ENCODE measurements around the gene VAV2. TPM values are rescaled to one million over a fixed set of nuclear protein-coding genes. Genes with fewer than 3 reads are reported as not detected.

Gene VAV2
- total RNA-seq, 4 donors from 2014 or later: 10.3 to 20.1 (median 13.1) TPM

- H3K4me3 ChIP-seq: no peak overlapping the region
- H3K36me3 ChIP-seq: peaks cover 0 to 51% (median 0%) of the 10 kb centered on the region in 3 donors
- no peak for DNase-seq (ENCODE audit: low spot score in 2 of 2)
- H3K9me3 ChIP-seq: no peaks in the 10 kb centered on the region
- no peaks in the 10 kb centered on the region for H3K27me3 ChIP-seq
- H3K4me1 ChIP-seq: peaks cover 0 to 5% (median 0%) of the 10 kb centered on the region in 4 donors
- 88 to 89% methylated on average over 13 to 17 of the region's 17 CpGs for WGBS, 2 donors
- TF ChIP-seq POLR2A (IDR thresholded peaks at IDR 0.05): no peak
- TF ChIP-seq EP300 (IDR thresholded peaks at IDR 0.05): no peak
- no peak for TF ChIP-seq CTCF (IDR thresholded peaks at IDR 0.05)
- no peak overlapping the region for H3K27ac ChIP-seq
Measured at GRCh38 chr9:133799716-133800115, 192.4 kb downstream of the VAV2 start.

GRCh38 chr9:133799106-133799505 lies 193.0 kb downstream of the VAV2 start:
- no peaks in the 10 kb centered on the region for H3K9me3 ChIP-seq
- WGBS, 2 donors: 80 to 86% methylated on average over 8 to 9 of the region's 11 CpGs

GRCh38 chr9:133798160-133798559 lies 194.0 kb downstream of the VAV2 start:
- peaks cover 0 to 59% (median 0%) of the 10 kb centered on the region in 3 donors for H3K36me3 ChIP-seq
- H3K4me1 ChIP-seq: peaks cover 0 to 6% (median 0%) of the 10 kb centered on the region in 4 donors
- TF ChIP-seq CTCF (IDR thresholded peaks at IDR 0.05) (no peak), EP300 (IDR thresholded peaks at IDR 0.05) (no peak), POLR2A (IDR thresholded peaks at IDR 0.05) (no peak)
- no peaks in the 10 kb centered on the region for H3K9me3 ChIP-seq
- DNase-seq (ENCODE audit: low spot score in 2 of 2): no peak
- WGBS, 2 donors: 91 to 96% methylated on average over 9 of the region's 9 CpGs
- no peaks in the 10 kb centered on the region for H3K27me3 ChIP-seq
- H3K4me3 ChIP-seq: no peak overlapping the region
- H3K27ac ChIP-seq: no peak overlapping the region

More at GRCh38 chr9:133799106-133799505, 193.0 kb downstream of the VAV2 start:
- peaks cover 0 to 56% (median 0%) of the 10 kb centered on the region in 3 donors for H3K36me3 ChIP-seq
- no peak for DNase-seq (ENCODE audit: low spot score in 2 of 2)
- no peaks in the 10 kb centered on the region for H3K27me3 ChIP-seq
- H3K27ac ChIP-seq: no peak overlapping the region
- H3K4me3 ChIP-seq: no peak overlapping the region
- H3K4me1 ChIP-seq: peaks cover 0 to 5% (median 0%) of the 10 kb centered on the region in 4 donors
- TF ChIP-seq CTCF (IDR thresholded peaks at IDR 0.05): no peak
- no peak for TF ChIP-seq EP300 (IDR thresholded peaks at IDR 0.05)
- TF ChIP-seq POLR2A (IDR thresholded peaks at IDR 0.05): no peak

- TF ChIP-seq EP300 (IDR thresholded peaks at IDR 0.05) (no peak), POLR2A (IDR thresholded peaks at IDR 0.05) (no peak), CTCF (IDR thresholded peaks at IDR 0.05) (no peak)
- DNase-seq (ENCODE audit: low spot score in 2 of 2): no peak
- WGBS, 2 donors: 83 to 84% methylated on average over 10 to 13 of the region's 22 CpGs
- Histone ChIP-seq H3K4me1 (peaks cover 0 to 11% (median 0%) of the 10 kb centered on the region in 4 donors), H3K36me3 (peaks cover 0 to 59% (median 0%) of the 10 kb centered on the region in 3 donors), H3K4me3 (no peak overlapping the region), H3K9me3 (no peaks in the 10 kb centered on the region), H3K27me3 (no peaks in the 10 kb centered on the region), H3K27ac (no peak overlapping the region)
Measured at GRCh38 chr9:133797406-133798105, 194.6 kb downstream of the VAV2 start.

GRCh38 chr9:133796562-133796961 lies 195.6 kb downstream of the VAV2 start:
- no peak for DNase-seq (ENCODE audit: low spot score in 2 of 2)
- Histone ChIP-seq H3K27me3 (no peaks in the 10 kb centered on the region), H3K9me3 (no peaks in the 10 kb centered on the region), H3K4me3 (no peak overlapping the region), H3K27ac (no peak overlapping the region), H3K36me3 (peaks cover 0 to 62% (median 0%) of the 10 kb centered on the region in 3 donors), H3K4me1 (peaks cover 0 to 11% (median 0%) of the 10 kb centered on the region in 4 donors)
- no peak for TF ChIP-seq POLR2A (IDR thresholded peaks at IDR 0.05)
- no peak for TF ChIP-seq CTCF (IDR thresholded peaks at IDR 0.05)
- no peak for TF ChIP-seq EP300 (IDR thresholded peaks at IDR 0.05)
- 89 to 95% methylated on average over 9 to 11 of the region's 11 CpGs for WGBS, 2 donors

Measured in tibial nerve (tissue), 4 donors.